Mucosa of descending colon (tissue), 3 donors: ENCODE data around the gene CCIN. TPM values are rescaled to one million over a fixed set of nuclear protein-coding genes. Genes with fewer than 3 reads are reported as not detected.
"Not testable (repeated sequence)": the region's sequence is repeated elsewhere in the genome, so short reads cannot be mapped to it uniquely, and the experiment has no call there.

Experiments used
- ATAC-seq: fragments of 200-7000 bp; cut with Tn5 transposase; one replicate; pipeline ENCODE4 v1.9.1; 2020; ENCODE audit warnings: mild to moderate bottlenecking, moderate library complexity
- DNase-seq, 3 donors: peaks; one replicate each; pipeline ENCODE4 v3.0.0-alpha.2; 2020
- H3K36me3 ChIP-seq: fragments of 200-600 bp; one replicate; pipeline ENCODE4 v1.8.0; 2021; ENCODE audit warnings: low read depth, mild to moderate bottlenecking
- H3K4me1 ChIP-seq: fragments of 200-600 bp; one replicate; pipeline ENCODE4 v1.8.0; 2021; ENCODE audit warnings: low read depth, mild to moderate bottlenecking
- H3K4me3 ChIP-seq: fragments of 200-600 bp; one replicate; pipeline ENCODE4 v1.8.0; 2021; ENCODE audit warnings: mild to moderate bottlenecking
- H3K9me3 ChIP-seq: fragments of 200-600 bp; one replicate; pipeline ENCODE4 v1.8.0; 2021; ENCODE audit warnings: mild to moderate bottlenecking
- intact Hi-C, 2 donors: fragments of 100-400 bp; cut with DNase I in 1 of 2; cut with micrococcal nuclease in 1 of 2; formaldehyde crosslinking; loops; one replicate each; pipeline versions ENCODE4 v1.11.0 to v1.11.1; 2022; cut with DNase I, micrococcal nuclease
- total RNA-seq, 3 donors: library from RNA; stranded (reverse); fragmentation: NEBNext Ultra II Directional in 2 of 3; extraction: Animal tissue kit (Norgen Biotek cat#: 25700) in 2 of 3; gene quantifications; one replicate each; pipeline versions ENCODE4 v1.2.1 to v1.2.4, GENCODE V29; 2021 to 2023
- TF ChIP-seq, protein P1 (sequence below): fragments of 200-600 bp; IDR thresholded peaks from one replicate; pipeline ENCODE4 v1.8.0; 2022; ENCODE audit warnings: antibody characterized with exemption, mild to moderate bottlenecking
- donor health status: DM: no; HTN: no; CAD: no; lungs with moderate emphysema.
- donor health status: DM: no; HTN: no; CAD: no.
- donor health status: DM: no; HTN: yes; CAD: no.

Gene CCIN
- total RNA-seq, 3 donors from 2014 or later: 0.25 TPM; not detected in 2

DNA sequence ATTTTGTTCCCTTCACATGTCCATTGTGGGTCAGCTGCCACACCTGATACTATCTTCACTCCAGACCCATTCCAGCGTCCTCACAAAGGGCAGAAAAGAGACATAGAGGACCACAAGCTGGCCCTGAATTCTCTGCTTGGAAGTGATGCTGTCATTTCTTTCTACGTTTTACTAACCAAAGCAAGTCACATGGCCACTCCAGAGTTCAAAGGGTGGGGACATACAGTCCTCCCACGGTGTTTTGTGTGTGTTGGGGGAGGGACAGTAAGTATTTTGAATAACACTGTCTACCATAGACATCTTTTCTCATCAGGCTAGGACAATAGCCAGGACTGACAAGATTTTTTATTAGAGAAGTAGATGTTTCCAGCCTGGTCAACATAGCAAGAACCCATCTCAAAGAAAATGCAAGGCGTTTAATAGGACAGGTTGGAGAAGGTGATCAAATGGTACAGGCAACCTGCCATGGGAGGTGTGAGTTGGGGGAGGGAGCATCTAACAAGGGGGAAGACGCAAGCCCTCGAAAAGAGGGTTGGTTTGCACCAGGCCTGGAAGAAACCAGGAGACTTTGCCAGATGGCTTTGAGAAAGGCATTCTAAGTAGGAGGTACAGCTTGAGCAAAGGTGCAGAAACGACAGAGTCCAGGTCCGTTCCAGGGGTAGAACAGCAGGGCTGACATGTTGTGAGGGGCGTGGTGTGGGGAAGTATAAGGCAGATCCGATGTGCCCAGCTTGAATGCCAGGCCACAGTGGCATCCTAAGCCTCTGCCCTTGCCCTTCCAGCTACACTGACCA lies 43.9 kb upstream of the CCIN start:
- Histone ChIP-seq H3K4me3 (no peak overlapping the region), H3K36me3 (no peaks in the 10 kb centered on the region), H3K9me3 (no peaks in the 10 kb centered on the region), H3K4me1 (peaks cover 31% of the 10 kb centered on the region)
- ATAC-seq (peak; percentile 28), DNase-seq (no peak)
- TF ChIP-seq, protein P1, sequence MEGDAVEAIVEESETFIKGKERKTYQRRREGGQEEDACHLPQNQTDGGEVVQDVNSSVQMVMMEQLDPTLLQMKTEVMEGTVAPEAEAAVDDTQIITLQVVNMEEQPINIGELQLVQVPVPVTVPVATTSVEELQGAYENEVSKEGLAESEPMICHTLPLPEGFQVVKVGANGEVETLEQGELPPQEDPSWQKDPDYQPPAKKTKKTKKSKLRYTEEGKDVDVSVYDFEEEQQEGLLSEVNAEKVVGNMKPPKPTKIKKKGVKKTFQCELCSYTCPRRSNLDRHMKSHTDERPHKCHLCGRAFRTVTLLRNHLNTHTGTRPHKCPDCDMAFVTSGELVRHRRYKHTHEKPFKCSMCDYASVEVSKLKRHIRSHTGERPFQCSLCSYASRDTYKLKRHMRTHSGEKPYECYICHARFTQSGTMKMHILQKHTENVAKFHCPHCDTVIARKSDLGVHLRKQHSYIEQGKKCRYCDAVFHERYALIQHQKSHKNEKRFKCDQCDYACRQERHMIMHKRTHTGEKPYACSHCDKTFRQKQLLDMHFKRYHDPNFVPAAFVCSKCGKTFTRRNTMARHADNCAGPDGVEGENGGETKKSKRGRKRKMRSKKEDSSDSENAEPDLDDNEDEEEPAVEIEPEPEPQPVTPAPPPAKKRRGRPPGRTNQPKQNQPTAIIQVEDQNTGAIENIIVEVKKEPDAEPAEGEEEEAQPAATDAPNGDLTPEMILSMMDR: no peak
- intact Hi-C loops: no loop called here

DNA sequence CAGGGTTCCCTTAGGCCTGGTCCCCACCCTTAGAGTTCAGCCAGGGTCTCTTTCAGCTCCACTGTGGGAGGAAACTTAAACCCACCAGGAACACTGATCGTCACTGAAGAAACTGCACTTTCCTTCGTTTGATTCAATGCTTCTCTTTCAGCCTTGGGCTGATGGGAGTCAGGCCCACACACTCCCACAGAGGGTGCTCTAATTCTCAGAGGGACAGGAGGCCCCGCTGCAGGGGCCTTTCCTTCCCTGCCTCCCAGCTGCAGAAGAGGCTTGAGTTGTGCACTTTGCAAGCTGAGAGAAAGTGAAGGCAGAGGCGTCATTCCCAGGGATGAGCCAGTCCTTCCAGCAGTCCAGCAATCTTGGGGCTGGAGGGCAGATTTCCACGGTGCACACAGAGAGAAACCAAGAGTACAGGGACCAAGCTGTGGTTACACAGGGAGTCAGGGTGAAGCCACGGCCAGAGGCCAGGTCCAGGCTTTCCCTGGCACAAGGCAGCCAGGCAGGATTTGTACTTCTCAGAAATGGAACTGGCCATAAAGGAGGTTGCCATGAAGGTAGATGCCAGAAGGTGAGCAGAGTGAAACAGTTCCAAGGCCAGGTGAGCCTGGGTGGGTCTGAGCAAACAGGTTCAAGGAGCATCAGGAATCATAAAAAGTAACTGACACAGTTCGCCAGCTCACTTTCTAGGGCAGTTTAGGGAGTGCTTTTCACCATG lies 43.0 kb upstream of the CCIN start:
- TF ChIP-seq, protein P1: no peak
- peak in 2 of 3 donors; percentile 65 to 80 for DNase-seq
- Histone ChIP-seq H3K4me3 (no peak overlapping the region), H3K4me1 (peaks cover 31% of the 10 kb centered on the region), H3K36me3 (no peaks in the 10 kb centered on the region), H3K9me3 (no peaks in the 10 kb centered on the region)
- peak; percentile 90 for ATAC-seq
- intact Hi-C loops: no loop called here

- Histone ChIP-seq H3K4me3 (no peak overlapping the region), H3K9me3 (no peaks in the 10 kb centered on the region), H3K36me3 (no peaks in the 10 kb centered on the region), H3K4me1 (peaks cover 31% of the 10 kb centered on the region)
- ATAC-seq: peak; percentile 27
- no peak for DNase-seq
- TF ChIP-seq, protein P1: no peak
- intact Hi-C loops: no loop called here
Measured at GRCh38 chr9:36127652-36128244, 41.4 kb upstream of the CCIN start.

GRCh38 chr9:36128349-36128748 lies 40.8 kb upstream of the CCIN start:
- intact Hi-C loops: no loop called here
- no peaks in the 10 kb centered on the region for H3K36me3 ChIP-seq
- no peaks in the 10 kb centered on the region for H3K9me3 ChIP-seq
- H3K4me1 ChIP-seq: peaks cover 31% of the 10 kb centered on the region
- TF ChIP-seq, protein P1: no peak
- no peak for ATAC-seq
- no peak for DNase-seq
- H3K4me3 ChIP-seq: no peak overlapping the region

GRCh38 chr9:36129139-36129538 lies 40.0 kb upstream of the CCIN start:
- peaks cover 31% of the 10 kb centered on the region for H3K4me1 ChIP-seq
- TF ChIP-seq, protein P1: no peak
- no peak overlapping the region for H3K4me3 ChIP-seq
- H3K36me3 ChIP-seq: no peaks in the 10 kb centered on the region
- intact Hi-C loops: no loop called here
- no peak for ATAC-seq
- H3K9me3 ChIP-seq: no peaks in the 10 kb centered on the region
- DNase-seq: no peak

DNA sequence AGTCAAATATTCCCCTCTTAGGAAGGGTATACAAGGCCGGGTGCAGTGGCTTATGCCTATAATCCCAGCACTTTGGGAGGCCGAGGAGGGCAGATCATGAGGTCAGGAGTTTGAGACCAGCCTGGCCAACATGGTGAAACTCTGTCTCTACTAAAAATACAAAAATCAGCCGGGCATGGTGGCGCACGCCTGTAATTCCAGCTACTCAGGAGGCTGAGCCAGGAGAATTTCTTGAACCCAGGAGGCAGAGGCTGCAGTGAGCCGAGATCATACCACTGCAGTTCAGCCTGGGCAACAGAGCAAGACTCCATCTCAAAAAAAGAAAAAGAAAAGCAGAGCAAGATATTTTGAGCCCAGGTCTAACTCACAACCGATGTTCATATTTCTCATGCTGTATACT lies 37.5 kb upstream of the CCIN start:
- peaks cover 21% of the 10 kb centered on the region for H3K4me1 ChIP-seq
- H3K36me3 ChIP-seq, H3K4me3 ChIP-seq, DNase-seq, H3K9me3 ChIP-seq, ATAC-seq, intact Hi-C loops: not testable (repeated sequence)
